Esophagus mucosa (tissue), 1 donor: ENCODE measurements around the gene NUDCD2. TPM values are rescaled to one million over a fixed set of nuclear protein-coding genes. Genes with fewer than 3 reads are reported as not detected.
A peak's percentile ranks its signal among the peaks of the same experiment; 100 is the strongest.
"Not testable (repeated sequence)": the region's sequence is repeated elsewhere in the genome, so short reads cannot be mapped to it uniquely, and the experiment has no call there.

Experiments used
- ATAC-seq: fragments of 200-7000 bp; cut with Tn5 transposase; one replicate; pipeline ENCODE4 v1.9.1; 2020
- total RNA-seq: library from RNA; stranded (reverse); gene quantifications from one replicate; pipeline ENCODE4 v1.2.4, GENCODE V29; 2023
- donor health status: DM: yes; HTN: yes; CAD: no.

Gene NUDCD2
- total RNA-seq, 1 donor from 2014 or later, result 27.7 TPM

- no peak for ATAC-seq
These were observed 3.1 kb upstream of the NUDCD2 start for GRCh38 chr5:163463063-163463435.

GRCh38 chr5:163460562-163461171, 765 bp upstream of the NUDCD2 start, which contains the start of gene HMMR:
Gene HMMR (plus strand): TSS chr5:163460632. CDS start chr5:163460693, 61 bp downstream.
- no peak for ATAC-seq

DNA sequence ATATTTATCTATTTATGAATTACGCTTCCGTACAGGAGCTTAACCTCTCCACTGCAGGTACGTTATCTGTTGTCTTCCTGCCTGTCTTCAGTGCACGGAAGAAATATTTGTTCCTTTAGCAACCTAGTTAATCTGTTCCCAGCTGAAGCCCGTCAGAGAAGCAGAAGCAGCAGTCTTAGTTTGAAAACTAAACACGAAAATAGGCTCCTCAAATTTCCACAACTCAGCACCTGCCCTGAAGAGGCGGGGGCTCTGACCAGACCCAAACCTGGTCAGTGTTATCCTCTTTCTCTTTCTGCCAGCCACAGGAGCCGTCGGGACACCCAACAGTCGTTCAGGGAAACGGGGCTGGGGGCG, 462 bp downstream of the NUDCD2 start:
- no peak for ATAC-seq

DNA sequence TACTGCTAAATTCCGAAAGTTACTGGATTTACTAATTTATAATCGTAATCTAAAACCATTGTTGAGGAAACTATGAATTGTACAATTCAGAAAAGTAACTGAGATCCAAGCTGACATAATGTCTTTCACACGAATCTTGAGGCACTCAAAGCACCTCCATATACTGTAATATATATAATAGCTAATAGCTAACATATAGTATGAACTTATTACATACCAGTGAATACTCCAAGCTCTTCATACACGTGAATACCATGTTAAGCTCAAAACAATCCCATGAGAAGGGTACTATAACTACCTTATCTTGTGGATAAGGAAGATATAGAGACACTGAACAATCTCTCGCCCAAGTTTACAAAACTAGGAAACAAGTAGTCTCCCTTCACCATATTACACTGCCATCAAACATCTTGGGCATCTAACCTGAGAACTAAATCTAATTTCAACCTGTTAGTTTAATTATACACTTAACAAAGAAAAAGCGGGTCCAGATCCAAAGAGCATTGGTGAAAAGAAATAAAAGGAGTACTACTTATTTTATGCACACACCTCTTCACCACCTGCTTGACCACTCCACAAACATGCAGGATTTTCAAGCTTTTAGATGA, 1.0 kb downstream of the NUDCD2 start:
- no peak for ATAC-seq

DNA sequence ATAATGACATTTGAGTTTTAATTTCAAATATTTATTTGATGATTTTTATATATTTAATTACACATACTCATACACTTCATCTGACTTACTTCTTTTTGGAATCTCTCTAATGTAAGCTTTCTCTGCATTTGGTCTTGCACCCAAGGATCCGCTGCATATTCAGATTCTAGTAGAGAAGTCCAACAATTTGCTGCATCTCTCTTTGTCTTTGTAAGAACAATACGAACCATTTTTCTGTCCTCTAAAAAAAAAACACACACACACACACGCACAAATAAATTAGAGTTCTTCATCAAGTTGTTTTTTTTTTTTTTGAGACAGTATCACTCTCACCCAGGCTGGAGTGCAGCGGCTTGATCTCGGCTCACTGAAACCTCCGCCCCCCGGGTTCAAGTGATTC, 3.1 kb downstream of the NUDCD2 start:
- ATAC-seq, result no peak

DNA sequence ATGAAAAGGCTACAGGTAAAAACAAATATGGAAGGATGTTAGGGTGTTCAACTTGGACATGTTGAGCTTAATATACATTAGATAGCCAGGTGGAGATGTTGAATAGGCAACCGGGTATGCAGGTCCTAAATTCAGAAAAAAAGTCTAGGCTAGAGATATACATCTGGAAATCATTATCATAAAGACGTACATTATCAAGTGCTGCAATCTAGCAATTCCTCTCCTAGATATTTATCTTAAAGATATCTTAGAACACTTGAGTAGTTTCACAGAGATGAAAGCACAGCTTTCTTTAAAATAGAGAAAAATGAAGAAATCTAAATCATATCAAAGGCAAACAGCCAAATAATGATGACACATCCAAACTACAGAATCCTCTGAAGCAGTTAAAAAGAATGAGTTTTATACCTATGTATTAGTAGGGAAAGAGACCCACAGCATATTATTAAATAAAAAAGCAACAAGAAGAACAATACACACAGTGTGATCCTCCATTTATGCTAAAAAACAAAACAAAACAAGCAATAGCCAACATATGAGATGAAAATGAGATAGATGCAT, 3.8 kb downstream of the NUDCD2 start:
- no peak for ATAC-seq

DNA sequence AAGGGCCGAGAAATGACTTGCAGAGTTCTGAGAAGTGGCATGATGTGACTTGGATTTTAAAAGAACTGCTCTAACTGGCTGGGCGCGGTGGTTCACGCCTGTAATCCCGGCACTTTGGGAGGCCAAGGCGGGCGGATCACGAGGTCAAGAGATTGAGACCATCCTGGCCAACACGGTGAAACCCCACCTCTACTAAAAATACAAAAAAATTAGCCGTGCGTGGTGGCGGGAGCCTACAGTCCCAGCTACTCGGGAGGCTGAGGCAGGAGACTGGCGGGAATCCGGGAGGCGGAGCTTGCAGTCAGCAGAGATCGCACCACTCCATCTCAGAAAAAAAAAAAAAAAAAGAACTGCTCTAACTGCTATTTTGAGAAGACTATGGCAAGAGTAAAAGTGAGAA, 4.5 kb downstream of the NUDCD2 start:
- ATAC-seq, result not testable (repeated sequence)

GRCh38 chr5:163453705-163454104, 6.2 kb downstream of the NUDCD2 start:
- ATAC-seq, result no peak

- ATAC-seq, result no peak
These were observed 8.4 kb downstream of the NUDCD2 start for GRCh38 chr5:163451489-163451888.

- no peak for ATAC-seq
These were observed 11.4 kb downstream of the NUDCD2 start for GRCh38 chr5:163448491-163448890.

- ATAC-seq, result no peak
These were observed 12.0 kb downstream of the NUDCD2 start for GRCh38 chr5:163447875-163448274.

DNA sequence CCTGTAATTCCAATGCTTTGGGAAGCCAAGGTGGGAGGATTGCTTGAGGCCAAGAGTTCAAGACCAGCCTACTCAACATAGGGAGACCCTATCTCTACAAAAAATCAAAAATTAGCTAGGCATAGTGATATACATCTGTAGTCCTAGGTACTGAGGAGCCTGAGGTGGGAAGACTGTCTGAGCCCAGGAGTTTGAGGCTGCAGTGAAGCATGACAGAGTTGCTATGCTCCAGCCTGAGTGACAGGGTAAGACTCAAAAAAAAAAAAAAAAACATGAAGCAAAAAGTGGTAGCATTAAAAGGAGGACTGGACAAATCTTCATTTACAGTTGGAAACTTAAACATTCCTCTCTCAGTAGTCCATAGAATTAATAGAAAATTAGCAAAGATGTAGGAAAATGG, 12.7 kb downstream of the NUDCD2 start:
- ATAC-seq, result no peak

- ATAC-seq, result no peak
These were observed 14.6 kb downstream of the NUDCD2 start for GRCh38 chr5:163445345-163445744.

- ATAC-seq, result no peak
These were observed 15.4 kb downstream of the NUDCD2 start for GRCh38 chr5:163444526-163444925.

- no peak for ATAC-seq
These were observed 18.9 kb downstream of the NUDCD2 start for GRCh38 chr5:163440954-163441353.

DNA sequence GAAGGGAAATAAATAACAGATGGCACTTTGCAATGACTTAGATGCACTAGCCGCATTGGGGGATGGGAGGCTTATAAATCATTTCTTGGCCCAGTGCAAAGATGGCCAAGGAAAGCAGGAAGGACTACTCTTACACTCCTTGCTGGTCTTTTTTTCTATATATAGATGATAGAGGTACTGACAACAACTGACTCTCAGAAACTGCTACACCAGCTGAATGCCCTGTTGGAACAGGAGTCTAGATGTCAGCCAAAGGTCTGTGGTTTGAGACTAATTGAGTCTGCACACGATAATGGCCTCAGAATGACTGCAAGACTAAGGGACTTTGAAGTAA, 20.8 kb downstream of the NUDCD2 start:
- no peak for ATAC-seq

DNA sequence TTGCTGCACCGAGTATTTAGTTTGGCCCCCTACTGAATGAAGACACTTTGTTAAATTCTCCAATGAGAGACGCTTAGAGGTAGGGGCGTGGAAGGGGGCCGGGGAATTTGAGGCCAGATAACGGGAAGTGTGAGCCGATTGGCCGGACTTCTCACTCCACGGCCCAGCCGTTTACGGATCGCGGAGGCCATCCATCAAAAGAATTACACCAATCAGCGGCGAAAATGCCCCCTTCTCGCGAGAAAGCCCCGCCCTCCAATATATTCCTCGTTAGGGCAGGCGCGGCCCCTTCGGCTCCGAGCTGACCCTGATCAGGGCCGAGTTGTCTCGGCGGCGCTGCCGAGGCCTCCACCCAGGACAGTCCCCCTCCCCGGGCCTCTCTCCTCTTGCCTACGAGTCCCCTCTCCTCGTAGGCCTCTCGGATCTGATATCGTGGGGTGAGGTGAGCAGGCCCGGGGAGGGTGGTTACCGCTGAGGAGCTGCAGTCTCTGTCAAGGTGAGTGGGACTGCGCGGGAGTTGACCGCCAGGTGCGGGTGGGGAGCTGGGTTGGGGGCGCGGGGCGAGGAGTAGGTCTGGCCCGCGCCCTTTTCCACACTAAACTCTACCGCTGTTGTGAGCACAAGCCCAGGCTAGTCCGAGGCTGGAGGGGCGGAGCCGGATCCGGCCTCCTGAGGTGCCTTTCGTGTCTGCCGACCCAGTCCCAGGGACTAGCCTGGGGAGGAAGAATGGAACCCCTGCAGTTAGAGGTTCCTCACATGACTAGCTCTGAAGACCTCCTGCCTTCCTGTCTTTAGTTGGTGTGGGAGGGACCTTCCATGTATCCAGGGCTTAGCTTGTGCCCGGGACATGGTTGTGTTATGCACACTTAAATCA, 22.4 kb downstream of the NUDCD2 start, which contains the start of gene CCNG1:
TSS of gene CCNG1 (plus strand) at position 287 of the 874 bp plus-strand sequence. CDS start 1,662 bp downstream, outside the sequence.
- peak; percentile 94 for ATAC-seq

GRCh38 chr5:163437011-163437308, 22.9 kb downstream of the NUDCD2 start:
- no peak for ATAC-seq

GRCh38 chr5:163436515-163436914, 23.4 kb downstream of the NUDCD2 start:
- no peak for ATAC-seq

GRCh38 chr5:163434401-163434866, 25.5 kb downstream of the NUDCD2 start:
- ATAC-seq, result no peak

- no peak for ATAC-seq
These were observed 26.6 kb downstream of the NUDCD2 start for GRCh38 chr5:163433271-163433670.

DNA sequence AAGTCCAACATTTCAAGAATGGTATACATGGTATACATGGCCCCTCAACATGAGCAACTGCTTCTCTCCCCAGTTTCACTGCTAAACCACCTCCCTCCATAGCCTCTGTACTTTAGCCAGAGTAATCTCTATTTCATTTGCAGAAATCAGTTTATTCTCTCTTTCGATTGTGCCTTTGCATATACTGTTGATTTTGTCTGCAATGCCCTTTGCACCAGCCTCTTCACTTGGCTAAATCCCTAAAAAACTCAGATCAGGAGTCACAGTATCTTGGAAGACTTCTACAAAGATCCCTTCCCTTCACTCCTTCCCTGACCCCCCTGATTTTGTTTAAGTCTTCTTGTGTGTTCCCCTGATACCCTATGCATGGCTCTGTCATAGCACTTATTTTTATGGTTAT, 27.4 kb downstream of the NUDCD2 start:
- ATAC-seq, result no peak

- not testable (repeated sequence) for ATAC-seq
These were observed 33.8 kb downstream of the NUDCD2 start for GRCh38 chr5:163426128-163426527.

DNA sequence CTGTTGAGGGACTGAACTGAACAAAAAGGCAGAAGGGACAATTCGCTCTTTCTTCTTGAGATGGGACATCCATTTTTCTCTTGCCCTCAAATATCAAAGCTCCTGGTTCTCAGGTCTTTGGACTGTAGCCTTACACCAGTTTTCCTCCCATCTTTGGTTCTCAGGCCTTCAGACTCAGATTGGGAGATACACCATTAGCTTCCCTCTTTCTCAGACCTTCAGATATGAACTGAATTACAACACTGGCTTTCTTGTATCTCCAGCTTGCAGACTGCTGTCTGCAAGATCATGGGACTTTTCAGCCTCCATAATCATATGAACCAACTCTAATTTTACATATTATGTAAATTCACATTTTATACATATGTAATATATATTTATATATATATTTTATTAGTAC, 35.1 kb downstream of the NUDCD2 start:
- ATAC-seq, result no peak
